GM23248 (cell line): Measurements from ENCODE around the gene EML4. TPM values are rescaled to one million over a fixed set of nuclear protein-coding genes. Genes with fewer than 3 reads are reported as not detected.

Experiments used
- DNase-seq: peaks from one replicate; pipeline ENCODE4 v3.0.0-alpha.2; 2015
- H2AFZ ChIP-seq: fragments of 200-600 bp; sonication (generic); 2 replicates; pipeline ENCODE4 v1.6.1; 2016; ENCODE audit warnings: antibody characterized with exemption
- H3F3A ChIP-seq: fragments of 200-600 bp; sonication (generic); 2 replicates; pipeline ENCODE4 v1.6.1; 2016; ENCODE audit warnings: mild to moderate bottlenecking, antibody characterized with exemption, mixed run types; ENCODE audit not compliant: insufficient read depth
- H3K27ac ChIP-seq: fragments of 200-600 bp; sonication (generic); 2 replicates; pipeline ENCODE4 v1.5.1; 2016; ENCODE audit warnings: mild to moderate bottlenecking
- H3K27me3 ChIP-seq: fragments of 200-600 bp; sonication (generic); replicated peaks from 2 replicates; pipeline ENCODE4 v1.6.1; 2016; ENCODE audit warnings: mild to moderate bottlenecking; ENCODE audit not compliant: insufficient read depth
- H3K36me3 ChIP-seq: fragments of 200-600 bp; sonication (generic); 2 replicates; pipeline ENCODE4 v1.6.1; 2016; ENCODE audit warnings: low read depth, mild to moderate bottlenecking
- H3K4me1 ChIP-seq: fragments of 200-600 bp; sonication (generic); 2 replicates; pipeline ENCODE4 v1.6.1; 2016; ENCODE audit warnings: mild to moderate bottlenecking; ENCODE audit not compliant: insufficient read depth
- H3K4me2 ChIP-seq: fragments of 200-600 bp; sonication (generic); one replicate; pipeline ENCODE4 v1.6.1; 2016; ENCODE audit warnings: mild to moderate bottlenecking; ENCODE audit not compliant: unreplicated experiment
- H3K4me3 ChIP-seq: fragments of 200-600 bp; sonication (generic); 2 replicates; pipeline ENCODE4 v1.5.1; 2016; ENCODE audit warnings: mild to moderate bottlenecking
- H3K79me2 ChIP-seq: fragments of 200-600 bp; sonication (generic); 2 replicates; pipeline ENCODE4 v1.6.1; 2016; ENCODE audit warnings: mild to moderate bottlenecking; ENCODE audit not compliant: insufficient read depth
- H3K9ac ChIP-seq: fragments of 200-600 bp; sonication (generic); 2 replicates; pipeline ENCODE4 v1.6.1; 2016; ENCODE audit warnings: mild to moderate bottlenecking
- H3K9me2 ChIP-seq: fragments of 200-600 bp; sonication (generic); 2 replicates; pipeline ENCODE4 v1.6.1; 2016; ENCODE audit warnings: mixed run types, mild to moderate bottlenecking, moderate library complexity; ENCODE audit not compliant: insufficient read depth
- H3K9me3 ChIP-seq: fragments of 200-600 bp; sonication (generic); one replicate; pipeline ENCODE4 v1.6.1; 2017; ENCODE audit warnings: low read depth
- H4K20me1 ChIP-seq: fragments of 200-600 bp; sonication (generic); 2 replicates; pipeline ENCODE4 v1.6.0; 2016; ENCODE audit not compliant: insufficient read depth
- EZH2 ChIP-seq: fragments of 200-600 bp; sonication (generic); IDR thresholded peaks from 2 replicates; pipeline ENCODE4 v1.6.1; 2018; ENCODE audit warnings: antibody characterized with exemption, mild to moderate bottlenecking; ENCODE audit not compliant: insufficient read depth, poor library complexity, severe bottlenecking
- EZH2phosphoT487 ChIP-seq: fragments of 200-600 bp; sonication (generic); IDR thresholded peaks from 2 replicates; pipeline ENCODE4 v1.6.1; 2018; ENCODE audit warnings: antibody characterized with exemption, moderate library complexity, mild to moderate bottlenecking, low read depth; ENCODE audit not compliant: insufficient read depth
- WGBS, 2 experiments: methylation state at CpG; one replicate each; pipeline ENCODE4 v1.1.6; 2015 to 2017; ENCODE audit warnings: low lambda C conversion rate in 2 of 2, low coverage in 1 of 2; ENCODE audit errors: missing lambda C conversion rate in 2 of 2; 5-methylcytosine and 5-hydroxymethylcytosine counted together
- in situ Hi-C: fragments of 300-500 bp; cut with MboI; formaldehyde crosslinking; loops from 2 replicates; pipeline ENCODE4 v1.15.0; 2020
- polyA plus RNA-seq: library from polyadenylated mRNA; unstranded; fragments of >200 nt; fragmentation: Nextera tagmentation; extraction: Ambion mirVana; gene quantifications from 2 replicates; pipeline ENCODE4 v1.2.1, GENCODE V29; 2016
- total RNA-seq: library from RNA; depleted of rRNA; stranded (reverse); fragments of >200 nt; shearing (Covaris generic); gene quantifications from 2 replicates; pipeline ENCODE4 v1.2.3, GENCODE V29; 2014

EML4 gene
- total and polyA plus RNA-seq, 2 experiments from 2014 or later: 19.3 to 21.7 TPM

DNA sequence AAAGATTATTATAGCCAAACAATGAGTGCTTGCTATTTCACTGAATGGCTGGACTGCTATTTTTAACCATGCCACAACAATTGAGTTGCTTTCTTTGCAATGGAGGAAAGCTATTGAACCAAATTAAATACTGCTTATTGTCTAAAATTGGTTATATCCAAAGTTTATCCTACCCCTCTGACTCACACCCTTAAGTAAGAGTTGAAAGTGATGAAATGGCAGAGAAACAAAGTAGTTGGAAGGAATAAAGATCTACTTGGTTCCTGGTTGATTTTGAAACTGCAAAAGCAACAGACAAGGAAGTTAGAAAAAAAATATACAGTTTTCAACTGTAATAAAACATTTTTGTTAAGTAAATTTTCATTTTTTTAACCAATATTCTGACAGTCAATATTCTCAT lies 47.5 kb downstream of the EML4 start:
- H3K4me2 ChIP-seq: peak overlapping the region; percentile 56
- in situ Hi-C loops: no loop called here

DNA sequence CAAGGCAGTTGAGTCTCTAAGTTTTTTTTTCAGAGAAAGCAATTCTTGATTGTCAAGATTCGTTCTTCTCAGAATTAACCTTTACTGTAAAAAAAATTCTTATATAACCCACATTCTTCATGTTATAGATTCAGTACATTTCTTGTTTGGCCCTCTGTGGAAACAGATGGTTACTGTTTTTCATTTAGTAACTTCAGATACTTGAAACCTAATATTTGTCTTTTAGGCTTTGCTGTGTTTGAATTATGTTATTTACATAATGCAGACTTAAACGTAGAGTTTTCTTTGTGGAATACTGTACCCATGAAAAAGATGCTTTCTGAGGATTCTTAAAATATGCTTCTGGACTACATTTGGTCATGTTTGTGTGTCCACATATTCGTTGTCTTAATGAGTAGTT lies 48.2 kb downstream of the EML4 start:
- Histone ChIP-seq H3K4me1 (peaks cover 12% of the 10 kb centered on the region), H3F3A (no peaks in the 10 kb centered on the region), H3K9me3 (no peaks in the 10 kb centered on the region), H3K9ac (peak overlapping the region; percentile 40), H4K20me1 (no peaks in the 10 kb centered on the region), H3K9me2 (no peaks in the 10 kb centered on the region), H3K4me3 (no peak overlapping the region), H3K4me2 (peak overlapping the region; percentile 56), H3K79me2 (peaks cover 55% of the 10 kb centered on the region), H3K36me3 (no peaks in the 10 kb centered on the region), H2AFZ (peak overlapping the region; percentile 4), H3K27me3 (no peaks in the 10 kb centered on the region), H3K27ac (peak overlapping the region; percentile 56)
- WGBS, 2 experiments: 44% methylated on average over 3 of the region's 3 CpGs
- in situ Hi-C loops: no loop called here
- DNase-seq: no peak
- no peak for TF ChIP-seq EZH2phosphoT487
- no peak for TF ChIP-seq EZH2

More for the DNA sequence above, 47.5 kb downstream of the EML4 start:
- Histone ChIP-seq H3K4me1 (peaks cover 12% of the 10 kb centered on the region), H3K9ac (peak overlapping the region; percentile 40), H3K9me3 (no peaks in the 10 kb centered on the region), H3K79me2 (peaks cover 61% of the 10 kb centered on the region), H3K4me3 (0 out of 2 replicates have a peak overlapping the region, but pooled peaks have one; percentile 13), H4K20me1 (no peaks in the 10 kb centered on the region), H3K27me3 (no peaks in the 10 kb centered on the region), H3K36me3 (no peaks in the 10 kb centered on the region), H3F3A (no peaks in the 10 kb centered on the region), H3K27ac (peak overlapping the region; percentile 56), H2AFZ (peak overlapping the region; percentile 4), H3K9me2 (no peaks in the 10 kb centered on the region)
- DNase-seq: peak; percentile 81
- TF ChIP-seq EZH2: no peak
- TF ChIP-seq EZH2phosphoT487: no peak

DNA sequence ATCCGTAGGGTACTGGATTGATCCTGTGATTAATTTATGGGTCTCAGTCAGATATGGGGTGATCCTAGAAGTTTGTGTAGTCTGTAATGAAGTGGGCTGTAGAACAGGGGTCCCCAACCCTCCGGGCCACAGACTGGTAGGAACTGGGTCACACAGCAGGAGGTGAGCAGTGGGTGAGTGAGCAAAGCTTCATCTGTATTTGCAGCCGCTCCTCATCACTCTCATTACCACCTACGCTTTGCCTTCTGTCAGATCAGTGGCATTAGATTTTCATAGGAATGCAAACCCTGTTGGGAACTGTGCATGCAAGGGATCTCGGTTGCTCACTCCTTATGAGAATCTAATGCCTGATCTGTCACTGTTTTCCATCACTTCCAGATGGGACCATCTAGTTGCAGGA lies 48.8 kb downstream of the EML4 start:
- Histone ChIP-seq H3F3A (no peaks in the 10 kb centered on the region), H4K20me1 (no peaks in the 10 kb centered on the region), H3K27ac (no peak overlapping the region), H3K79me2 (peaks cover 51% of the 10 kb centered on the region), H3K9ac (no peak overlapping the region), H3K4me1 (peaks cover 12% of the 10 kb centered on the region), H3K27me3 (no peaks in the 10 kb centered on the region), H3K9me3 (no peaks in the 10 kb centered on the region), H2AFZ (no peak overlapping the region), H3K9me2 (no peaks in the 10 kb centered on the region), H3K4me2 (no peak overlapping the region), H3K36me3 (no peaks in the 10 kb centered on the region), H3K4me3 (no peak overlapping the region)
- WGBS, 2 experiments: 70 to 75% methylated on average over 5 of the region's 5 CpGs
- in situ Hi-C loops: no loop called here
- no peak for DNase-seq
- no peak for TF ChIP-seq EZH2phosphoT487
- no peak for TF ChIP-seq EZH2

DNA sequence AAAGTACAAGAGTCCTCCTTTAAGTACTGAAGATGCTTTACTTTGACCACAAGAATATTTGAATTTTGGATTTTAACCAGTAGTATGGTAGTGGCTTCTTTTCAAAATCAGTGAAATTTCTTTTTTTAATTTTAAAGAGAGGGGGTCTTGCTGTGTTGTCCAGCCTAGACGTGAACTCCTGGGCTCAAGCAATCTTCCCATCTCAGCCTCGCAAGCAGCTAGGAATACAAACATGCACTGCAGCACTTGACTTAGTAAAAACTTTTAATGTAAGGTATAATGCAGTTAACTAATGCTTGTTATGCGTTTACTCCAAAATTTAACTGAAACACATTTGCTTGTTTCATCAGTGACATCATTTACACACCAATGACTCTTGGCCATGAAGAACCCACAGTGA lies 49.6 kb downstream of the EML4 start:
- Histone ChIP-seq H3K4me3 (no peak overlapping the region), H2AFZ (no peak overlapping the region), H3K36me3 (no peaks in the 10 kb centered on the region), H3K4me1 (peaks cover 15% of the 10 kb centered on the region), H3K9me2 (no peaks in the 10 kb centered on the region), H3K79me2 (peaks cover 51% of the 10 kb centered on the region), H3K4me2 (no peak overlapping the region), H3K9ac (no peak overlapping the region), H3F3A (peaks cover 4% of the 10 kb centered on the region; the same call in 1 of the 2 replicates), H3K27me3 (no peaks in the 10 kb centered on the region), H3K27ac (no peak overlapping the region), H3K9me3 (no peaks in the 10 kb centered on the region), H4K20me1 (no peaks in the 10 kb centered on the region)
- 99% methylated on average over 3 of the region's 3 CpGs for WGBS, 2 experiments
- no peak for DNase-seq
- in situ Hi-C loops: no loop called here
- no peak for TF ChIP-seq EZH2
- no peak for TF ChIP-seq EZH2phosphoT487

DNA sequence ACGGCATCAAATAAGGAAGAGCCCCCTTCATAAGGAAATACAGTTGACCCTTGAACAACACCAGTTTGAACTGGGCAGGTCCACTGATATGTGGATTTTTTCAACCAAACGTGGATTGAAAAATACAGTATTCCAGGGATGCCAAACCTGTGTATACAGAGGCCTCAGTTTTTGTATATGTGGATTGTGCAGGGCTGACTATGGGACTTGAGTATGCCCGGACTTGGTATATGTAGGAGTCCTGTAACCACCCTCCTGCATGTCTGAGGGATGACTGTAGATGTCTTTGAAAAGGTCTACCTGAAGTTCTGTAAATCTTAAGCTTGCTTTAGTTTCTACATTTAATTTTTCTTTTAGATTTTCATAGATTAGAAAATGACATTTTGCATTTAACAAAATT lies 50.0 kb downstream of the EML4 start:
- Histone ChIP-seq H3K27ac (no peak overlapping the region), H3K36me3 (no peaks in the 10 kb centered on the region), H3K4me2 (no peak overlapping the region), H3K4me1 (peaks cover 19% of the 10 kb centered on the region), H3F3A (peaks cover 8% of the 10 kb centered on the region; the same call in 1 of the 2 replicates), H3K9me2 (no peaks in the 10 kb centered on the region), H4K20me1 (no peaks in the 10 kb centered on the region), H3K27me3 (no peaks in the 10 kb centered on the region), H3K9me3 (no peaks in the 10 kb centered on the region), H2AFZ (no peak overlapping the region), H3K79me2 (peaks cover 52% of the 10 kb centered on the region), H3K9ac (no peak overlapping the region), H3K4me3 (no peak overlapping the region)
- 96 to 97% methylated on average over 3 of the region's 3 CpGs for WGBS, 2 experiments
- no peak for TF ChIP-seq EZH2
- no peak for TF ChIP-seq EZH2phosphoT487
- DNase-seq: no peak
- in situ Hi-C loops: no loop called here
